Endometrial microvascular endothelial cells (primary cell): ENCODE data around the gene LRP5. TPM values are rescaled to one million over a fixed set of nuclear protein-coding genes. Genes with fewer than 3 reads are reported as not detected.
"Not testable (repeated sequence)": the region's sequence is repeated elsewhere in the genome, so short reads cannot be mapped to it uniquely, and the experiment has no call there.

Experiments
- in situ Hi-C: cut with HindIII; loops from 2 replicates; pipeline ENCODE4 v1.10.0; 2017; ENCODE audit warnings: low sequenced_read_pairs, low pct_unique_long_range_greater_than_20kb; ENCODE audit errors: inconsistent ontology term
- total RNA-seq: library from RNA; depleted of rRNA; stranded (reverse); fragments of >200 nt; gene quantifications from one replicate; pipeline ENCODE4 v1.2.3, GENCODE V29; 2015; ENCODE audit errors: inconsistent ontology term

Gene LRP5
- total RNA-seq, 1 donor from 2014 or later: 4.8 TPM

- in situ Hi-C loops: no loop called here
These were observed 130.0 kb downstream of the LRP5 start for GRCh38 chr11:68442433-68442832.

GRCh38 chr11:68444566-68444965, 132.2 kb downstream of the LRP5 start:
- in situ Hi-C loops: no loop called here

DNA sequence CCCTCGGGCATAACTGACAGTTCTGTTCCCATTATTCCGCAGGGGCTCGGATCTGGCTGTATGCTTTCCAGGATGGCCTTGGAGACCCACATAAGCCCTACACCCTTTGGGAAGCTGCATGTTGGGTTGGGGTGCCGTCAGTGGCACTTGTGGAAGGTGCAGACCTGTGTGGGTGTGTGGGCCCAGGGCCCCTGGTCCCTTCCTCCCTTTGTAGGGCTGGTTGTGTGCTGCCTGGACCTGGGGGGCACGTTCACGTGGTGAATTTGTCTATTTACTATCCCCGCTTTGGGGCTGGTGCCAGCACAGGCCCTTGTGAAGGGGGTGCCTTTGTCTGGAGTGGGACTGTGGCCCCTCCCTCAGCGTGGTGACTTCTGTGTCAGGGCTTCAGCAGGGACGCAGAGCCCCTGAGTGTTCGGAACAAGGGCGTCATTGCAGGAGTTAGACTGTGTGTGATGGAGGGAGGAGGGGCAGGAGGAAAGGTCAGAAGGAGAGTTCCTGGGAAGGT, 133.2 kb downstream of the LRP5 start:
- in situ Hi-C loops: no loop called here

- in situ Hi-C loops: no loop called here
These were observed 133.8 kb downstream of the LRP5 start for GRCh38 chr11:68446046-68446725.

DNA sequence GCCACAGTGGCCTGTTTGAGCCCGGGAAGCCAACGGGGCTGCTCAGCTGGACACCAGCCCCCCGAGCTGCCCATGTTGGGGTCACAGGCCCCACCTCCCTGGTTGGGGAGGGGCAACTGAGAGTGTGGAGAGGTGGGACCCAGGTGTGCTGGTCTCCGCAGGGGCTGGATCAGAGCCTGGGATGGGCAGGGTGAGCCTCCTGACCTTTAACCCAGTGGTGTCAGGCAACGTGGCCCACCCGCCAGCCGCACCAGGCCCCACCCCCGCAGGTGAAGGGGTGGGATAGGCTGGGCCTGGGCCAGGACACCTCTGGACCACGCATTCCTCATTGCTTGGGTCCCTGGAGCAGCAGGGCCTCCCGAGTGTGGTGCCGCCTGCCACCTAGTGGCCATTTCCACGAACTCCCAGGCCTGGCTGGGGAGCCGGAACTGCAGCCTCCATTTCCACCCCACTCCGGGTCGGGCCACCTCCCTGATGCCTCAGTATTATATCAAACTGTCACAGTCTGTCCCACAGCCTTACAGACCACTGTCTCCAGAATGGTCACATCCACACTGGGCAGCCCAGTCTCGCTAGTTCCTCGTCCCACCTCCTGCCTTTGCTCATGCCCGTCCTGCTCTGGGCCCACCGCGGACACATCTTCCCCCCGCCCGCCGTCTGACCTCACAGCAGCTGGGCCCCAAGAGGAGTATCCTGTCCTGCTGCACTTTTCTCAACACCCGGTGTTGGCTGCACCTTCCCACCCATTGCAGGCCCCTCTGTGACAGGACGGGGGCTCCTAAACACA, 134.8 kb downstream of the LRP5 start:
- in situ Hi-C loops: no loop called here

GRCh38 chr11:68447914-68448313, 135.5 kb downstream of the LRP5 start:
- in situ Hi-C loops: not testable (repeated sequence)

DNA sequence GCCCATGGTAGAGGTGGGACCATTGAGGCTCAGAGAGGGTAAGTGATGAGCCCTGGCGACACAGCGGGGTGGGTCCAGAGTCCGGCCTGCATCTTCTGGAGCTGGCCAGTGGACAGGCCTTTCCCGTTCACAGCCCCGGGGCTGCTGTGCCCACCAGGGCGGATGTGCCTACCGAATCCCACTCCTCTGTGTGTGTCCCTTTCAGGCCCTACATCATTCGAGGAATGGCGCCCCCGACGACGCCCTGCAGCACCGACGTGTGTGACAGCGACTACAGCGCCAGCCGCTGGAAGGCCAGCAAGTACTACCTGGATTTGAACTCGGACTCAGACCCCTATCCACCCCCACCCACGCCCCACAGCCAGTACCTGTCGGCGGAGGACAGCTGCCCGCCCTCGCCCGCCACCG, 136.2 kb downstream of the LRP5 start:
- in situ Hi-C loops: no loop called here

GRCh38 chr11:68449951-68450350, 137.6 kb downstream of the LRP5 start:
- in situ Hi-C loops: no loop called here

DNA sequence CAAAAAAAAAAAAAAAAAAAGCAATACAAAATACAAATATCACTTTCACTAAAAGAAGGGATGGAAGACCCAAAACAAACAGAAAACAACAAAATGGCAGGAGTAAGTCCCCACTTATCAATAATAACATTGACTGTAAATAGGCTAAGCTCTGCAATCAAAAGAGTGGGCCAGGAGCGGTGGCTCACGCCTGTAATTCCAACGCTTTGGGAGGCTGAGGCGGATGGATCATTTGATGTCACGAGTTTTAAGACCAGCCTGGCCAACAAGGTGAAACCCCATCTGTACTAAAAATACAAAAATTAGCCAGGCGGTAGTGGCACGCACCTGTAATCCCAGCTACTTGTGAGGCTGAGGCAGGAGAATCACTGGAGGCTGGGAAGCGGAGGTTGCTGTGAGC, 138.3 kb downstream of the LRP5 start:
- in situ Hi-C loops: no loop called here

GRCh38 chr11:68454767-68455166, 142.4 kb downstream of the LRP5 start:
- in situ Hi-C loops: no loop called here

DNA sequence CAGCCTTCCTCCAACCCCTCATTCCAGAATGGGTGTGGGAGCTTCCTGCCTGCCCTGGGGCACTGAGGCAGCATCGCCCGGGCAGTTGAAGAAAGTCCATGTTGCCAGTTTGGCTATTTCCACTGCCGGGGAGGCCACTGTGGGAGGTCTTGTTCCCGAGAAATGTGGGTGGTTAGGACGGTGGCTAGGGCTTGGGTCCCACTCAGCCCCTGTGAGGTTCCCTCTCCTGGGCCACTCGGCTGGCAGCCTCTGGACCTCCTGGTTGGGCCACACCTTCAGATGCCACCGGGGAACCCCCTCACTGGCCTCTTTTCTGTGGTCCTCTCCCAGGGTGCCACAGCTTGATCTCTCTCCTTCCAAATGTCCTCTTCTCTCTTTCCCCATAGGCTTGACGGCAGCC, 143.1 kb downstream of the LRP5 start:
- in situ Hi-C loops: no loop called here

- in situ Hi-C loops: no loop called here
These were observed 145.0 kb downstream of the LRP5 start for GRCh38 chr11:68457216-68457897.

DNA sequence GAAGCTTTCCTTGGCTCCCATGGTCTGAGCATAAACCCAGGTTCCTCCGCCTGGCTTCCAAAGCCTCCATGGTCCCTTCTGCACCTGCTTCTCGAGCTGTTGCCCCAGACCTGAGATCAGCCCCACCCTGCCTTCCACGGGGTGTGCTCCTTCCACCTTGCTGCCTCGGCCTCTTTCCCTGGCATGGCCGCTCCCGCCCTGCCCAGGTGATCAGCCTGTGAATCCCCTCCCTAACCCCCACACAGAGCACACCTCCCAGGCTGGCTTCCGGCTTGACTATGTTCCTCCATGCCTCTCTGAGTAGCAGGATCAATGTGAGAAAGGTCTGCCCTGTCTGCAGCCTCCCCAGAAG, 145.5 kb downstream of the LRP5 start:
- in situ Hi-C loops: no loop called here

- in situ Hi-C loops: not testable (repeated sequence)
These were observed 145.9 kb downstream of the LRP5 start for GRCh38 chr11:68458340-68458739.

DNA sequence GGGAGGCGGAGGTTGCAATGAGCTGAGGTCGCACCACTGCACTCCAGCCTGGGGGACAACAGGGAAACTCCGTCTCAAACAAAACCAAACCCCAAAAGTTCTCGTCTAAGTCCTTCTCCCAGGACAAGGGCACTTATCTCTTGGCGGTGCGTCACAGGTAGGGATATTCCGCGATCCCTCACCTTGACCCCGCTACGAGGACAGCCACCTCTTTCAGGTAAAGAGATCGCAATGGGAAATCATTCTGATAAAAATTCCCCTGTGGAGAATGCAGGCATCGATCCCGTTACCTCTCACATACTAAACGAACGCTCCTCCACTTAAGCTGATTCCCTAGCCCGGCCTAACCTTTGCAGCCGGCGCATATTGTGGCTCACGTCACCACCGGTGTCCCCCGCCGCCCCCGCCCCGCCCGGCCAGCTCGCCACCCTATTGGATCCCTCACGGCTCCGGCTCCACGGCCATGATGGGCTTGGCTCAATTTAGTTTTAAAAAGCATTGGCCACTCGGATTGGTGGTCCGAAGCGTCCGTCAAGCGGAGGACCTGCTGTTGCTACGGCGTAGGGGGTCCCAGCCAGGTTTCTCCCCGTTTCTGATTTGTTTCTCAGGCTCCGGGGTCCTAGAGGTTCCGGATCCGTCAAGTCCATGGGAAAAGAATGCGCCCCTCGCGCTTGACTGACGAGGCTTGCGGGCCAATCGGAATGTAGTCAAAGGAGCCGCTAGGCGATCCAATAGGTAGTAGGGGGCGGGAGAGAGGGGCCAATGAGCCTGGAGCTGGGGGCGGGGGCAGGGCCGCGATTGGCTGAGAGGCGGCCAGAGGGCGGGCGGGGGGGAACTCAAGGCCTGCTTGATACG, 147.7 kb downstream of the LRP5 start:
- in situ Hi-C loops: no loop called here

DNA sequence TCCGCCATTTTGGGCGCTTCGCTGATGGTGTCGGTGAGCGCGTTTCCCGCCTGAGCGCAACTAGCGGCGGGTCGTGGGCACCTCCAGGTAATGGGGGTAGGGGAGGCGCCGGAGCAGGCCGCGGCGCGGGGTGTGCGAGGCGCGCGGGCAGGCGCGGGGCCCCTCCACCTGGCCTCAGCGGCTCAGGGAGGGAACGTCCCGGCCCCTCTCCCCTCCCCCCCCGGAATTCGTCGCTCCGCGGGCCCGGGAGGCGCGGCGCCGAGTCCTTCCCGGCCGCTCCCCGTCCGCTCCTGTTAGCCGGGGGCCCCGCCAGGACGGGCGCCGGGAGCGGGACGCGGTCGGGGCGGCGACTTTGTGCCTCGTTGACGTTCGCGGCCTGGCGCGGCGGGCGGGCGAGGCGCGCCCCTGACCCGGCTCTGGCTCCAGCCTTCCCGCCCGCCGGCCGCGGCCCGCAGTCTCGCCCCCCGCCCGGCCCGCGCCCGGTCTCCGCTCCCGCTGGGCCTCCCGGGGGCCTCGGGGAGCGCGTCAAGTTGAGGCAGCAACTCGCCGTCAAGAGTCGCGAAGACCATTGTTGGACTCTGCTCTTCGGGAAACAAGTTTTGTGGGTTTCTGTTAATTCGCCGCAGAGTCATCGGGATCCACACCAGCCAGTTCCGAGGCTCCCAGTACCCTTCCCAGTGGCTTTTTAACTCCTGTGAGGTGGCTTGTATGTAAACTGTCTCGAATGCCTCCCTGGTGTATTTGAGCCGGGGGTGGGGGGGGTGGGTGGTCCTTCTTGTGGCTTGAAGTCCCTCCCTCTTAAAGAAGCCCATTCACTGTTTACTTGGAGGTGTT, 148.6 kb downstream of the LRP5 start, which contains the start of gene PPP6R3:
Gene PPP6R3, plus strand, starts transcription at position 12 of the 834 bp plus-strand sequence. CDS start 76,913 bp downstream, outside the sequence.
- in situ Hi-C loops: no loop called here

DNA sequence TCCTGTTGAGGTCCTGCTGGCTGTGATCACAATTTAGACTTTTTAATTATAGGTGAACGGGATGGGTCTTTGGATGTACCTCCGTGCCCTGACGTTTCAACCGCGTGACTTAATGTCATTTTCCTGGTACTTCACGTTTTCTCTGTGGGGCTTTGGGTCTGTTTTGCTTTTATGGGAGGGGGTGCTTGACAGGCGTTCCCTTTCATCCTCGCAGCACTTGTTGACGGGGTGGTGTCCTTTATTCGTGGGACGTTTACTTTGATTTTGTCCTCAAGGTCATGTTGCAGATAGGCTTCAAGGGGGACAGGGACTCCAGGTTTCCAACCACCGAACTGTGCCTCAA, 149.2 kb downstream of the LRP5 start:
- in situ Hi-C loops: no loop called here

GRCh38 chr11:68463714-68464113, 151.3 kb downstream of the LRP5 start:
- in situ Hi-C loops: no loop called here
